ENCODE results near the gene CACHD1. TPM values are rescaled to one million over a fixed set of nuclear protein-coding genes. Genes with fewer than 3 reads are reported as not detected.

The CACHD1 gene
- total and polyA plus RNA-seq, 9 of the 15 experiments (the other 6 are each of a cell fraction or from before 2014, with no cell fraction given), result 0.07 TPM; not detected in 8

DNA sequence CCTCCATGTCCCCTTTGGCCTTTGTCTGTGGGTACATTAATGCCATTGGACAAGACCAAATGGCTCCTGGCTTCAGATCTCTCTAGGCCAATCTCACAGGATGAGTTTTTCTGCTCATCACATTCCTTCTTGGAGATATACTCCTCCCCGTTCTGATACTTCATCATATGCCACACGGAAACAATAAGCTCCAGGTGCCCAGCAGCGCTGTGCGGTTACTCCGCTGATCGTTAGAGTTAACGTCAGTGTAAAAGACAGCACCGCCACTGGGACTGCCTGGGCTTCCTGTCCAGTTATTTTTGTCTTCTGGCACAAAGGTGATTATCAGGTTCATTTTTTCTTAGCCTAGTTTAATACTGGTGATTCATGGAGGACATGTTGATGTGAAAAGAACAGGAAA, 22.5 kb downstream of the CACHD1 start (continued):
- TF ChIP-seq ZNF224 (CRISPR knock-in tag; IDR thresholded peaks at IDR 0.05) (no peak), MAFG (tag; conservative IDR thresholded peaks at IDR 0.05) (no peak)

DNA sequence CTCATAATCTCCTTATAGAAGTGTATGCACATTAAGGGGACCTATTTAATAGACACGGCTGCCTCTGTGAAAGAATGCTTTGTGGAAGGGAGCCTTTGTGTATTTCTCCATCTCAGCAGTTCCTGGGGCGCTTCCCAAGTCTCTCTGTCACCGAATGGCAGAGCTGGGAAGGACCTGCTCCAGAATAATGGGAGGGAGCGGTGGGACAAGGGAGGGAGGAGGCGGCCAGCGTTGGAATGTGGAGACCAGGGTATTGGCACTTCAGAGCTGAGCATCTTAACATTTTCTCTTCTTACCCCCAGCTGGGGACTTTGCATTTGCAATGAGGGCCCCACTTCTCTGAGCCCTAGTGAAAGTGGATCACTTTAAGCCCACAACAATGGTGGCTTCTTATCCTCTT, 23.9 kb downstream of the CACHD1 start:
- no peaks in the 10 kb centered on the region for H3K9me3 ChIP-seq (replicated peaks; ENCODE audit: control insufficient read depth, insufficient read depth, low read depth, low read length)
- in situ Hi-C loops (cut with MboI), result no loop called here
- DNase-seq (ENCODE audit: extremely low read depth in 1 of 4, low spot score in 3 of 4) (no peak), ATAC-seq (no peak), FAIRE-seq (no peak)
- BruUV-seq (replicated peaks), result no TSS peak
- no peak overlapping the region for H3K27ac ChIP-seq (ENCODE audit: extremely low read depth, low read depth, low read length)
- H3K79me2 ChIP-seq (ENCODE audit: control insufficient read depth, insufficient read depth, low read length), result no peaks in the 10 kb centered on the region
- H3K4me2 ChIP-seq (ENCODE audit: insufficient read depth, low read length), result no peak overlapping the region
- H4K20me1 ChIP-seq (replicated peaks; ENCODE audit: control insufficient read depth, insufficient read depth, low read length), result no peaks in the 10 kb centered on the region
- no peak overlapping the region for H2AFZ ChIP-seq (ENCODE audit: low read depth, low read length)
- no peaks in the 10 kb centered on the region for H3K4me1 ChIP-seq (replicated peaks in 1 of 2; ENCODE audit: control insufficient read depth in 2 of 2, insufficient read depth in 2 of 2, low read length in 2 of 2)
- 0% methylated on average over 6 of the region's 6 CpGs for WGBS (ENCODE audit: insufficient coverage, low coverage, missing lambda C conversion rate)
- intact Hi-C loops (cut with micrococcal nuclease), result no loop called here
- H3K36me3 ChIP-seq (ENCODE audit: control insufficient read depth, insufficient read depth, low read length), result no peaks in the 10 kb centered on the region
- TF ChIP-seq, protein P1, sequence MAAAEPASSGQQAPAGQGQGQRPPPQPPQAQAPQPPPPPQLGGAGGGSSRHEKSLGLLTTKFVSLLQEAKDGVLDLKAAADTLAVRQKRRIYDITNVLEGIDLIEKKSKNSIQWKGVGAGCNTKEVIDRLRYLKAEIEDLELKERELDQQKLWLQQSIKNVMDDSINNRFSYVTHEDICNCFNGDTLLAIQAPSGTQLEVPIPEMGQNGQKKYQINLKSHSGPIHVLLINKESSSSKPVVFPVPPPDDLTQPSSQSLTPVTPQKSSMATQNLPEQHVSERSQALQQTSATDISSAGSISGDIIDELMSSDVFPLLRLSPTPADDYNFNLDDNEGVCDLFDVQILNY (CRISPR knock-in tag; IDR thresholded peaks at IDR 0.05), result no peak
- TF ChIP-seq, protein P2, sequence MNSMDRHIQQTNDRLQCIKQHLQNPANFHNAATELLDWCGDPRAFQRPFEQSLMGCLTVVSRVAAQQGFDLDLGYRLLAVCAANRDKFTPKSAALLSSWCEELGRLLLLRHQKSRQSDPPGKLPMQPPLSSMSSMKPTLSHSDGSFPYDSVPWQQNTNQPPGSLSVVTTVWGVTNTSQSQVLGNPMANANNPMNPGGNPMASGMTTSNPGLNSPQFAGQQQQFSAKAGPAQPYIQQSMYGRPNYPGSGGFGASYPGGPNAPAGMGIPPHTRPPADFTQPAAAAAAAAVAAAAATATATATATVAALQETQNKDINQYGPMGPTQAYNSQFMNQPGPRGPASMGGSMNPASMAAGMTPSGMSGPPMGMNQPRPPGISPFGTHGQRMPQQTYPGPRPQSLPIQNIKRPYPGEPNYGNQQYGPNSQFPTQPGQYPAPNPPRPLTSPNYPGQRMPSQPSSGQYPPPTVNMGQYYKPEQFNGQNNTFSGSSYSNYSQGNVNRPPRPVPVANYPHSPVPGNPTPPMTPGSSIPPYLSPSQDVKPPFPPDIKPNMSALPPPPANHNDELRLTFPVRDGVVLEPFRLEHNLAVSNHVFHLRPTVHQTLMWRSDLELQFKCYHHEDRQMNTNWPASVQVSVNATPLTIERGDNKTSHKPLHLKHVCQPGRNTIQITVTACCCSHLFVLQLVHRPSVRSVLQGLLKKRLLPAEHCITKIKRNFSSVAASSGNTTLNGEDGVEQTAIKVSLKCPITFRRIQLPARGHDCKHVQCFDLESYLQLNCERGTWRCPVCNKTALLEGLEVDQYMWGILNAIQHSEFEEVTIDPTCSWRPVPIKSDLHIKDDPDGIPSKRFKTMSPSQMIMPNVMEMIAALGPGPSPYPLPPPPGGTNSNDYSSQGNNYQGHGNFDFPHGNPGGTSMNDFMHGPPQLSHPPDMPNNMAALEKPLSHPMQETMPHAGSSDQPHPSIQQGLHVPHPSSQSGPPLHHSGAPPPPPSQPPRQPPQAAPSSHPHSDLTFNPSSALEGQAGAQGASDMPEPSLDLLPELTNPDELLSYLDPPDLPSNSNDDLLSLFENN (IDR thresholded peaks at IDR 0.05; ENCODE audit: low read depth in 2 of 2, low read length in 2 of 2), result no peak
- TF ChIP-seq DMBX1 (CRISPR knock-in tag; IDR thresholded peaks at IDR 0.05; ENCODE audit: borderline replicate concordance), result no peak
- no peak for TF ChIP-seq TOE1 (IDR thresholded peaks at IDR 0.05; ENCODE audit: borderline replicate concordance)
- no peak for TF ChIP-seq TOE1 (CRISPR knock-in tag; IDR thresholded peaks at IDR 0.05; ENCODE audit: borderline replicate concordance, low read depth)
- POLR2A ChIA-PET, result interaction anchor here (0.7 kb wide), 1 partner anchor 1444 kb away, joined by 3 read pairs; no protein-coding TSS in a partner anchor
- no peak overlapping the region for H3K4me3 ChIP-seq
- H3K9ac ChIP-seq (ENCODE audit: insufficient read depth in 1 of 2, low read depth in 2 of 2, low read length in 2 of 2), result no peak overlapping the region
- 0 out of 5 replicates have a peak, but pooled peaks cover 0 to 6% of the 10 kb centered on the region in 2 experiments for H3K27me3 ChIP-seq (ENCODE audit: control insufficient read depth in 2 of 2, insufficient read depth in 2 of 2, low read length in 2 of 2)
- CTCF ChIA-PET (ENCODE audit: low intra/inter-chr PET ratio), result no interaction called here
- H3K9me1 ChIP-seq (ENCODE audit: control insufficient read depth, insufficient read depth, low read length), result no peaks in the 10 kb centered on the region

All from K562 (cell line).